Ishikawa (cell line): ENCODE results near the gene LPIN2.

Experiments
- CREB1 ChIP-seq: IDR thresholded peaks from 2 replicates; pipeline ENCODE4 v1.6.1; 2012; ENCODE audit warnings: low read depth
- EGR1 ChIP-seq: IDR thresholded peaks from 2 replicates; pipeline ENCODE4 v1.6.1; 2012
- EP300 ChIP-seq: IDR thresholded peaks from 2 replicates; pipeline ENCODE4 v1.6.1; 2012; ENCODE audit warnings: borderline replicate concordance
- RAD21 ChIP-seq: IDR thresholded peaks from 2 replicates; pipeline ENCODE4 v1.6.1; 2012; ENCODE audit warnings: low read depth
- TAF1 ChIP-seq: IDR thresholded peaks from 2 replicates; pipeline ENCODE4 v1.6.1; 2012; ENCODE audit warnings: low read depth, mild to moderate bottlenecking
- YY1 ChIP-seq: IDR thresholded peaks from 2 replicates; pipeline ENCODE4 v1.6.1; 2012; ENCODE audit warnings: low read depth
- TF ChIP-seq, protein P1 (sequence below): IDR thresholded peaks from 2 replicates; pipeline ENCODE4 v1.6.1; 2012; ENCODE audit warnings: low read depth, mild to moderate bottlenecking
- TF ChIP-seq, protein P2 (sequence below): IDR thresholded peaks from 2 replicates; pipeline ENCODE4 v1.6.1; 2012
- TF ChIP-seq, protein P3 (sequence below): IDR thresholded peaks from 2 replicates; pipeline ENCODE4 v1.6.1; 2012

DNA sequence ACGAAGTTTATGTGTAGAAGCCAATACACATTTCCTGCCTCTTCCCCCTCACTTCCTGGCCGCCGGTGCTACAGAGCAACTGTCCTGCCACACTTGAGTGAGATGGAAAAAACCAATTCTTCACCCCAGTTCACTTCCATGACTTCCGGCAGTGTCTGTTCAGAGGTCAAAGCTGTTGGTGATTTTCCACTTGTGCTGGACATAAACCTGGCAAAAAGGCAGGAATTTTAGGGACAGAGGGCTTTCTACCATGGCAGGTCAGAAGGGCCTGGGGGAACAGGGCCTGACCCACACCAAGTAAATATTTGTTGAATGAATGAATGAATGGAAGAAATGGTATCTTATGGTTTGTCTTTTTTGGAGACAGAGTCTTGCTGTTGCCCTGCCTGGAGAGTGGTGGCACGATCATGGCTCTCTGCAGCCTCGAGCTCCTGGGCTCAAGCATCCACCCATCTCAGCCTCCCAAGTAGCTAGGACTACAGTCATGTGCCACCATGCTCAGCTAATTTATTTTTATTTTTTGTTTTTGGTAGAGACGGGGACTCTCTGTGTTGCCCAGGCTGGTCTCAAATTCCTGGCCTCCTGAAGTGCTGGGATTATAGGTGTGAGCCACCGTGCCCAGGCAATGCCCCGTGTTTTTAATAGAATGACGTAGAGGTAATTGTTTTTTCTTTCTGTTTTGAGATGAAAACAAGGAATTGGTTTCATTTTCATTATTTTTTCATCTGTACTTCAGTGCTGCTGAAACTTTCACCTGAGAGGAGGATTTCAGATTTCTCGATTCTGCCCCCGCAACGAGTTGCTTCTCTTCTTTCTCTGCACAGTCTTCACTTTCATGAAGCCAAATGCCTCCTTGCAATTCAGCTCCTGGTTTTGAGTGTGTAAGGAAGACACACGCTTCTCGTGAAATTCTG, 48.0 kb upstream of the LPIN2 start:
- TF ChIP-seq EP300, result no peak
- TF ChIP-seq CREB1, result no peak
- TF ChIP-seq, protein P1, sequence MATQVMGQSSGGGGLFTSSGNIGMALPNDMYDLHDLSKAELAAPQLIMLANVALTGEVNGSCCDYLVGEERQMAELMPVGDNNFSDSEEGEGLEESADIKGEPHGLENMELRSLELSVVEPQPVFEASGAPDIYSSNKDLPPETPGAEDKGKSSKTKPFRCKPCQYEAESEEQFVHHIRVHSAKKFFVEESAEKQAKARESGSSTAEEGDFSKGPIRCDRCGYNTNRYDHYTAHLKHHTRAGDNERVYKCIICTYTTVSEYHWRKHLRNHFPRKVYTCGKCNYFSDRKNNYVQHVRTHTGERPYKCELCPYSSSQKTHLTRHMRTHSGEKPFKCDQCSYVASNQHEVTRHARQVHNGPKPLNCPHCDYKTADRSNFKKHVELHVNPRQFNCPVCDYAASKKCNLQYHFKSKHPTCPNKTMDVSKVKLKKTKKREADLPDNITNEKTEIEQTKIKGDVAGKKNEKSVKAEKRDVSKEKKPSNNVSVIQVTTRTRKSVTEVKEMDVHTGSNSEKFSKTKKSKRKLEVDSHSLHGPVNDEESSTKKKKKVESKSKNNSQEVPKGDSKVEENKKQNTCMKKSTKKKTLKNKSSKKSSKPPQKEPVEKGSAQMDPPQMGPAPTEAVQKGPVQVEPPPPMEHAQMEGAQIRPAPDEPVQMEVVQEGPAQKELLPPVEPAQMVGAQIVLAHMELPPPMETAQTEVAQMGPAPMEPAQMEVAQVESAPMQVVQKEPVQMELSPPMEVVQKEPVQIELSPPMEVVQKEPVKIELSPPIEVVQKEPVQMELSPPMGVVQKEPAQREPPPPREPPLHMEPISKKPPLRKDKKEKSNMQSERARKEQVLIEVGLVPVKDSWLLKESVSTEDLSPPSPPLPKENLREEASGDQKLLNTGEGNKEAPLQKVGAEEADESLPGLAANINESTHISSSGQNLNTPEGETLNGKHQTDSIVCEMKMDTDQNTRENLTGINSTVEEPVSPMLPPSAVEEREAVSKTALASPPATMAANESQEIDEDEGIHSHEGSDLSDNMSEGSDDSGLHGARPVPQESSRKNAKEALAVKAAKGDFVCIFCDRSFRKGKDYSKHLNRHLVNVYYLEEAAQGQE, result no peak
- TF ChIP-seq, protein P2, sequence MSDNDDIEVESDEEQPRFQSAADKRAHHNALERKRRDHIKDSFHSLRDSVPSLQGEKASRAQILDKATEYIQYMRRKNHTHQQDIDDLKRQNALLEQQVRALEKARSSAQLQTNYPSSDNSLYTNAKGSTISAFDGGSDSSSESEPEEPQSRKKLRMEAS, result no peak
- no peak for TF ChIP-seq TAF1
- TF ChIP-seq, protein P3, sequence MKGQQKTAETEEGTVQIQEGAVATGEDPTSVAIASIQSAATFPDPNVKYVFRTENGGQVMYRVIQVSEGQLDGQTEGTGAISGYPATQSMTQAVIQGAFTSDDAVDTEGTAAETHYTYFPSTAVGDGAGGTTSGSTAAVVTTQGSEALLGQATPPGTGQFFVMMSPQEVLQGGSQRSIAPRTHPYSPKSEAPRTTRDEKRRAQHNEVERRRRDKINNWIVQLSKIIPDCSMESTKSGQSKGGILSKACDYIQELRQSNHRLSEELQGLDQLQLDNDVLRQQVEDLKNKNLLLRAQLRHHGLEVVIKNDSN, result no peak
- no peak for TF ChIP-seq YY1
- no peak for TF ChIP-seq EGR1
- no peak for TF ChIP-seq RAD21
